SK-N-SH (cell line): Measurements from ENCODE around the gene TMEM107. TPM values are rescaled to one million over a fixed set of nuclear protein-coding genes. Genes with fewer than 3 reads are reported as not detected.
"Not testable (repeated sequence)": the region's sequence is repeated elsewhere in the genome, so short reads cannot be mapped to it uniquely, and the experiment has no call there.

Experiments used
- CTCF ChIA-PET: fragments of 300-600, 350-600 bp; formaldehyde crosslinking; extraction: SDS; loops from one replicate; lab custom pipeline; 2021; lab: Yijun Ruan, JAX
- POLR2A ChIA-PET: fragments of 350-600 bp; sonication (Branson Sonifier 250); formaldehyde crosslinking; extraction: SDS; loops from one replicate; lab custom pipeline; 2020; ENCODE audit warnings: antibody characterized with exemption, inconsistent platforms; lab: Yijun Ruan, JAX
- DNase-seq: peaks from one replicate; pipeline ENCODE4 v3.0.0; 2012
- H2AFZ ChIP-seq: fragments of 200-600 bp; sonication (generic); 2 replicates; pipeline ENCODE4 v1.8.1; 2016; ENCODE audit warnings: antibody characterized with exemption, mild to moderate bottlenecking, low read depth
- H3F3A ChIP-seq: fragments of 200-600 bp; sonication (generic); replicated peaks from 2 replicates; pipeline ENCODE3; 2016; ENCODE audit warnings: antibody characterized with exemption, mild to moderate bottlenecking; ENCODE audit not compliant: insufficient read depth
- H3K27ac ChIP-seq, 2 experiments: fragments of 200-500 bp in 1 of 2; fragments of 200-600 bp in 1 of 2; sonication (Bioruptor generic) in 1 of 2; sonication (generic), shearing (Covaris generic) in 1 of 2; 2 replicates each; pipeline versions ENCODE4 v1.5.1 to v1.6.1; 2014 to 2016; ENCODE audit warnings: low read depth in 2 of 2, inconsistent platforms in 1 of 2, low read length in 1 of 2, mild to moderate bottlenecking in 1 of 2, mixed read lengths in 1 of 2
- H3K27me3 ChIP-seq: fragments of 200-600 bp; sonication (generic), shearing (Covaris generic); 2 replicates; pipeline ENCODE4 v1.6.1; 2016; ENCODE audit warnings: mixed run types; ENCODE audit not compliant: insufficient read depth
- H3K36me3 ChIP-seq, 2 experiments: fragments of 200-500 bp in 1 of 2; fragments of 200-600 bp in 1 of 2; sonication (Bioruptor generic) in 1 of 2; sonication (generic) in 1 of 2; replicated peaks in 1 of 2; 2 replicates each; pipeline versions ENCODE3 to v1.5.1; 2014 to 2016; ENCODE audit warnings: low read length in 1 of 2, mild to moderate bottlenecking in 1 of 2; ENCODE audit not compliant: insufficient read depth in 2 of 2, control insufficient read depth in 1 of 2
- H3K4me1 ChIP-seq, 2 experiments: fragments of 200-500 bp in 1 of 2; fragments of 200-600 bp in 1 of 2; sonication (Bioruptor generic) in 1 of 2; sonication (generic), shearing (Covaris generic) in 1 of 2; 2 replicates each; pipeline versions ENCODE4 v1.5.1 to v1.6.1; 2014 to 2016; ENCODE audit warnings: low read depth in 1 of 2, low read length in 1 of 2, mixed run types in 1 of 2; ENCODE audit not compliant: insufficient read depth in 2 of 2, control insufficient read depth in 1 of 2
- H3K4me2 ChIP-seq: fragments of 200-600 bp; sonication (generic), shearing (Covaris generic); 2 replicates; pipeline ENCODE4 v1.6.1; 2017; ENCODE audit warnings: mixed run types
- H3K4me3 ChIP-seq, 2 experiments: fragments of 200-500 bp in 1 of 2; fragments of 200-600 bp in 1 of 2; sonication (Bioruptor generic) in 1 of 2; sonication (generic), shearing (Covaris generic) in 1 of 2; 2 replicates each; pipeline versions ENCODE4 v1.5.1 to v1.8.1; 2014 to 2016; ENCODE audit warnings: low read depth in 2 of 2, inconsistent platforms in 1 of 2, low read length in 1 of 2, mild to moderate bottlenecking in 1 of 2, mixed read lengths in 1 of 2, moderate library complexity in 1 of 2
- H3K79me2 ChIP-seq: fragments of 200-600 bp; sonication (generic); 2 replicates; pipeline ENCODE4 v1.8.1; 2017; ENCODE audit warnings: mild to moderate bottlenecking; ENCODE audit not compliant: insufficient read depth
- H3K9ac ChIP-seq: fragments of 200-600 bp; sonication (generic); 2 replicates; pipeline ENCODE4 v1.6.1; 2017; ENCODE audit warnings: mixed run types
- H3K9me2 ChIP-seq: fragments of 200-600 bp; sonication (generic); 2 replicates; pipeline ENCODE4 v1.6.1; 2017; ENCODE audit warnings: mixed run types
- H3K9me3 ChIP-seq: fragments of 200-600 bp; sonication (generic); 2 replicates; pipeline ENCODE4 v1.6.1; 2017; ENCODE audit warnings: mixed run types, mild to moderate bottlenecking, moderate library complexity
- H4K20me1 ChIP-seq: fragments of 200-600 bp; sonication (generic); 2 replicates; pipeline ENCODE4 v1.6.1; 2017; ENCODE audit warnings: mild to moderate bottlenecking, mixed run types; ENCODE audit not compliant: insufficient read depth
- CHD2 ChIP-seq: fragments of 150-350 bp; IDR thresholded peaks from 2 replicates; pipeline ENCODE4 v1.6.1; 2018; ENCODE audit warnings: low read length; ENCODE audit not compliant: partially characterized antibody
- ELF1 ChIP-seq: IDR thresholded peaks from 2 replicates; pipeline ENCODE4 v1.4.0; 2012
- EZH2phosphoT487 ChIP-seq: fragments of 200-600 bp; sonication (generic); IDR thresholded peaks from 2 replicates; pipeline ENCODE4 v1.6.1; 2017; ENCODE audit warnings: low read depth, mixed run types, mild to moderate bottlenecking, antibody characterized with exemption, moderate library complexity, borderline replicate concordance
- FOSL2 ChIP-seq: IDR thresholded peaks from 2 replicates; pipeline ENCODE4 v1.4.0; 2012; ENCODE audit warnings: low read depth, mild to moderate bottlenecking, moderate library complexity, borderline replicate concordance
- FOXM1 ChIP-seq: IDR thresholded peaks from 2 replicates; pipeline ENCODE4 v1.4.0; 2012; ENCODE audit warnings: low read depth, mild to moderate bottlenecking
- GABPA ChIP-seq: IDR thresholded peaks from 2 replicates; pipeline ENCODE4 v1.4.0; 2012; ENCODE audit warnings: low read depth, mild to moderate bottlenecking
- MXI1 ChIP-seq: IDR thresholded peaks from 2 replicates; pipeline ENCODE4 v1.6.1; 2012; ENCODE audit warnings: mild to moderate bottlenecking, low read depth, low read length, improper control_type of control experiment
- POLR2AphosphoS5 ChIP-seq: IDR thresholded peaks from 2 replicates; pipeline ENCODE4 v1.6.1; 2012; ENCODE audit warnings: low read depth, low read length
- TAF1 ChIP-seq: IDR thresholded peaks from 2 replicates; pipeline ENCODE4 v1.6.1; 2012; ENCODE audit warnings: low read depth, mild to moderate bottlenecking, low read length, moderate library complexity, borderline replicate concordance
- TCF12 ChIP-seq: IDR thresholded peaks from 2 replicates; pipeline ENCODE4 v1.4.0; 2012
- TEAD4 ChIP-seq: IDR thresholded peaks from 2 replicates; pipeline ENCODE4 v1.4.0; 2012; ENCODE audit warnings: mild to moderate bottlenecking, borderline replicate concordance; ENCODE audit not compliant: insufficient read depth
- YY1 ChIP-seq: IDR thresholded peaks from 2 replicates; pipeline ENCODE4 v1.4.0; 2012; ENCODE audit warnings: low read depth, mild to moderate bottlenecking
- WGBS: methylation state at CpG from one replicate; pipeline ENCODE4 v1.1.6; 2017; ENCODE audit warnings: low lambda C conversion rate; 5-methylcytosine and 5-hydroxymethylcytosine counted together
- polyA plus RNA-seq, 3 experiments: library from polyadenylated mRNA; depleted of rRNA; stranded (reverse); fragments of >200 nt; gene quantifications; 2 replicates each; pipeline ENCODE4 v1.2.3, GENCODE V29; 2012
- TF ChIP-seq, protein P1 (sequence below): IDR thresholded peaks from 2 replicates; pipeline ENCODE4 v1.4.0; 2012; ENCODE audit warnings: low read depth, borderline replicate concordance

Gene TMEM107
- polyA plus RNA-seq, 1 of the 3 experiments (the other 2 are of a cell fraction), result 18.6 TPM

DNA sequence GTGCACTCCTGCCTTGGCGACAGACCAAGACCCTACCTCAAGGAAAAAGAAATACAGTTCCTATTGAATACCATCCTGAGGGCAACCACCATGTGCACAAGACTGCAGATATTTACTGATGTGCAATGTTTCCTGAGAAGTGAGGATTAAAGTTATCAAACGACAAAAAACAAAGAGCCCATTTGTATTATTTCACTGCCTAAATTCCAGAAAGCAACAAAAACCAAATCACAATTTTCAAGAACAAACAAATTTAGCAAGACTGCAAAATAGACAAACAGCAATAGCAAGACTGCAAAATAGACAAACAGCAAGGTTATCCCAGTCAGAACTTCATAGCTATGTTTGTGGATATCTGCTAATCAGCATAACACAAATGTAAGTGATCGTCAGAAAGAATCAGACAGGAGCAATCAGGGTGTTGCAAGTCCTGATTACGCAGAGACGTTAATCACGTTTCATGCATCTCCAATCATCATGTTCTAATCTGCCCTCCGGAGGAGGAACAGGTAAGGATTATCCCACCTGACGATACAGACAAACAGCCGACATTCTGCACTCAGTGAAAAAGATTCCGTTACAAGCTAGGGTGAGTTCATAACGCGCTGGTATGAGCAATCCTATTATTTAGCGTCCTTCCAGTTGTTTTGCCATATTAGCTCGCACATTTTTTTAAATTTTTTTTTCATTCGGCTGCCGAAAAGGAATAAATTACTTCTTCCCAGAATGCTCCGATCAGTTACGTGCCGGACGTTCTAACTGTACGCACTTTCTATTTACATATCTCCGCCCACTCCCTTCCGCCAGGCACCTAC lies 2.9 kb downstream of the TMEM107 start (continued):
- TF ChIP-seq EZH2phosphoT487 (no peak), FOXM1 (no peak), POLR2AphosphoS5 (peak; percentile 100), ELF1 (peak; percentile 55), TEAD4 (peak; percentile 53; the same call in 1 of the 2 replicates), FOSL2 (peak; percentile 52; the same call in 1 of the 2 replicates), GABPA (peak; percentile 56), CHD2 (peak; percentile 92), YY1 (no peak), TAF1 (peak; percentile 70), MXI1 (peak; percentile 48; the same call in 1 of the 2 replicates)
- TF ChIP-seq, protein P1, sequence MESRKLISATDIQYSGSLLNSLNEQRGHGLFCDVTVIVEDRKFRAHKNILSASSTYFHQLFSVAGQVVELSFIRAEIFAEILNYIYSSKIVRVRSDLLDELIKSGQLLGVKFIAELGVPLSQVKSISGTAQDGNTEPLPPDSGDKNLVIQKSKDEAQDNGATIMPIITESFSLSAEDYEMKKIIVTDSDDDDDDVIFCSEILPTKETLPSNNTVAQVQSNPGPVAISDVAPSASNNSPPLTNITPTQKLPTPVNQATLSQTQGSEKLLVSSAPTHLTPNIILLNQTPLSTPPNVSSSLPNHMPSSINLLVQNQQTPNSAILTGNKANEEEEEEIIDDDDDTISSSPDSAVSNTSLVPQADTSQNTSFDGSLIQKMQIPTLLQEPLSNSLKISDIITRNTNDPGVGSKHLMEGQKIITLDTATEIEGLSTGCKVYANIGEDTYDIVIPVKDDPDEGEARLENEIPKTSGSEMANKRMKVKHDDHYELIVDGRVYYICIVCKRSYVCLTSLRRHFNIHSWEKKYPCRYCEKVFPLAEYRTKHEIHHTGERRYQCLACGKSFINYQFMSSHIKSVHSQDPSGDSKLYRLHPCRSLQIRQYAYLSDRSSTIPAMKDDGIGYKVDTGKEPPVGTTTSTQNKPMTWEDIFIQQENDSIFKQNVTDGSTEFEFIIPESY, result peak; percentile 94
- TF ChIP-seq, all 33 proteins: peak for 21

DNA sequence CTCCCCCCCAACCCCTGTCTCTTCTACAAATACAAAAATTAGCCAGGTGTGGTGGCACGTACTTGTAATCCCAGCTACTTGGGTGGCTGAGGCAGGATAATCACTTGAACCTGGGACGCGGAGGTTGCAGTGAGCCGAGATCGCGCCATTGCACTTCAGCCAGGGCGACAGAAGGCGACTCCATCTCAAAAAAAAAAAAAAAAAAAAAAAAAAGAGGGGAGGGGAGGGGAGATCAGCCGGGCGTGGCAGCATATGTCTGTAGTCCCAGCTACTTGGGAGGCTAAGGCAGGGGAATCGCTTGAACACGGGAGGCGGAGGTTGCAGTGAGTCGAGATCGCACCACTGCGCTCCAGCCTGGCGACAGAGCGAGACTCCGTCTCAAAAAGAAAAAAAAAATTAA lies 6.0 kb downstream of the TMEM107 start:
- H2AFZ ChIP-seq, H3K4me2 ChIP-seq, POLR2A ChIA-PET, H3K27me3 ChIP-seq, H3K4me3 ChIP-seq, DNase-seq, H3K9me2 ChIP-seq, H4K20me1 ChIP-seq, H3K36me3 ChIP-seq, H3K9ac ChIP-seq, H3K27ac ChIP-seq, H3K9me3 ChIP-seq, H3K79me2 ChIP-seq: not testable (repeated sequence)
- CTCF ChIA-PET, result interaction anchor here (0.9 kb wide), 1 partner anchor 11 kb away, joined by 3 read pairs; no protein-coding TSS in a partner anchor
- whole genome bisulfite sequencing, result 94% methylated on average over 19 of the region's 19 CpGs
- Histone ChIP-seq H3F3A (peaks cover 32% of the 10 kb centered on the region), H3K4me1 (peaks cover 3 to 13% of the 10 kb centered on the region in 2 experiments; a peak in 1 of 4 replicates)

DNA sequence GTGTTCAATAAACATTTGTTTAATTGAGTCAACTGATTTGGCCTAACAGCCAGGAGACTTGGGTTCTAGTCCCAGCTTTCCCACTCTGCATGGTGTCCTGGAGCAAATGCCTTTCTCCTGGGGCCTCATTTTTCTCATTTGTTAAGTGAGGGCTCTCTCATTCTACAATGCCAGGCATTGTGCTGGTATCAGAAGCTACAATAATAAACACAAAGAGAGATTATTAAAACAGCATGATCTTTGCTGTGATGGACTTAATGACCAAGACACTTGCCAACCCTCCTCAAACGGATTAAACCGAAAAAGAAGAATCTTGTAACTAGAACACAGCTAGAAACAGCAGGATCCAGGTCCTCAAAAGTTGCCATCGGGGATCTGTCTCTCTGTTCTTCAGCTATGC lies 8.7 kb downstream of the TMEM107 start:
- Histone ChIP-seq H3K4me1 (peaks cover 16% of the 10 kb centered on the region in 2 experiments; a peak in 3 of 4 replicates), H3K9ac (no peak overlapping the region), H3K4me3 (no peak overlapping the region), H3F3A (peaks cover 30% of the 10 kb centered on the region), H3K9me3 (no peaks in the 10 kb centered on the region), H3K27ac (no peak overlapping the region), H2AFZ (no peak overlapping the region), H3K4me2 (no peak overlapping the region), H3K9me2 (no peaks in the 10 kb centered on the region), H3K79me2 (peaks cover 5% of the 10 kb centered on the region; the same call in 1 of the 2 replicates), H3K36me3 (no peaks in the 10 kb centered on the region), H3K27me3 (no peaks in the 10 kb centered on the region), H4K20me1 (no peaks in the 10 kb centered on the region)
- no peak for TF ChIP-seq TAF1
- TF ChIP-seq MXI1, result no peak
- TF ChIP-seq TCF12, result no peak
- WGBS, result 64% methylated on average over 3 of the region's 3 CpGs
- DNase-seq, result no peak
- ChIA-PET POLR2A (no interaction called here), CTCF (interaction anchor here (1.0 to 1.7 kb wide), 4 partner anchors 10 to 209 kb away, joined by 3 to 4 read pairs (median 3); partner anchors contain the start of gene KRABD2)
